Measurements from ENCODE around the gene CUX1.

- TF ChIP-seq CTCF (IDR thresholded peaks at IDR 0.05) (no peak), POLR2A (IDR thresholded peaks at IDR 0.05) (no peak)
Observed at GRCh38 chr7:102049765-102050164, 232.3 kb downstream of the CUX1 start.

All from body of pancreas (tissue), 4 donors.